Measurements from ENCODE around the gene UBE3B. TPM values are rescaled to one million over a fixed set of nuclear protein-coding genes. Genes with fewer than 3 reads are reported as not detected.

The UBE3B gene
- total RNA-seq, 1 donor from 2014 or later: 34.4 TPM

DNA sequence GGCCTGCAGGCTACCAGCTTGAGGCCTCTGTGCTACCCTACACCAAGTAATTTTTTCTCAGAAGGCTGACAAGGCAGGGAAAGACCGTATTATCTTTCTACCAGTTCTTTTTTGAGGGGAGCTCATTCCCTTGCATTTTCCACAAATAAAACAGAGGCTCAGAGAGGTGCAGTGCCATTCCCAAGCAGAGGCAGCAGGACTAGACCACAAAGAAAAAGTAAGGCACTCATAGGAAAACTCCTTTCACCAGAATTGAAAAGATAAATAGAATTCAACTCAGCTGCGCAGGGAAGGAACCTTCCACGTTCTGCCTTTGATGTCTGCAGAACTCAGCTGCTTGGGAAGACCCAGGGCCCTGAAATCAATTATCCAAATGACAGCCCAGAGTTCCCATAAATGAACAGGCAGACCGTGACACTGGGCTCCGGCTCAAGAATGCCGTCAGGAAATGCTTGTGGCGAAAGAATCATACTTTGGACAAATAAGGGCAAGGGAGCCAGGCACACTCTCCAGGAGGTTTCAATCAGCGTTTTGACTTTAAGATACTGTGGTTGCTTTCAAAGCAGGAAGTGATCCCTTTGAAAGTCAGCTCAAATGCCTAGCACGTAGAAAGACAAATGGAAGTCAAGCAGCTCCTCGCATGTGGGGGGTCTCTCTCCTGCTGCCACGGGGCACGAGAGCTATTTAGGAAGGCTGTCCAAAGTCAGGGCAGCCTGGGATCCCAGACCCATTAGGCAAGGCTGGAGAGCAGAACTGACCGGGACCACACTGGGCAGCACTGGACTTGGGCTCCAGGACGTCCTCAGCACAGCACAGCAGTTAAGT is 14.4 kb upstream of the UBE3B start:
- H2AFZ ChIP-seq (ENCODE audit: low read depth, low read length): peak overlapping the region; percentile 26
- H4K20me1 ChIP-seq (ENCODE audit: insufficient read depth, low read length): peaks cover 31% of the 10 kb centered on the region
- H3K27ac ChIP-seq (ENCODE audit: low read depth, low read length): peak overlapping the region; percentile 92
- no peaks in the 10 kb centered on the region for H3K27me3 ChIP-seq (ENCODE audit: insufficient read depth, low read length)
- peak overlapping the region; percentile 87 for H3K4me2 ChIP-seq (ENCODE audit: low read length)
- no peaks in the 10 kb centered on the region for H3K9me3 Mint-ChIP-seq (ENCODE audit: unreplicated experiment)
- H3K36me3 Mint-ChIP-seq (ENCODE audit: low read depth, unreplicated experiment): peaks cover 22% of the 10 kb centered on the region
- H3K4me3 ChIP-seq (ENCODE audit: insufficient read depth, low read depth, low read length): peak overlapping the region; percentile 42
- H3K9me3 ChIP-seq (ENCODE audit: insufficient read depth, low read depth, low read length): no peaks in the 10 kb centered on the region
- peak overlapping the region; percentile 100 for H3K27ac Mint-ChIP-seq (ENCODE audit: unreplicated experiment)
- FAIRE-seq (peak; percentile 98), DNase-seq (ENCODE audit: low read depth) (peak; percentile 99)
- H3K36me3 ChIP-seq (ENCODE audit: insufficient read depth, low read length): peaks cover 13% of the 10 kb centered on the region
- H3K4me1 ChIP-seq (ENCODE audit: insufficient read depth, low read length): peaks cover 64% of the 10 kb centered on the region
- H3K4me3 Mint-ChIP-seq (ENCODE audit: unreplicated experiment): peak overlapping the region; percentile 70
- TF ChIP-seq, protein P1, sequence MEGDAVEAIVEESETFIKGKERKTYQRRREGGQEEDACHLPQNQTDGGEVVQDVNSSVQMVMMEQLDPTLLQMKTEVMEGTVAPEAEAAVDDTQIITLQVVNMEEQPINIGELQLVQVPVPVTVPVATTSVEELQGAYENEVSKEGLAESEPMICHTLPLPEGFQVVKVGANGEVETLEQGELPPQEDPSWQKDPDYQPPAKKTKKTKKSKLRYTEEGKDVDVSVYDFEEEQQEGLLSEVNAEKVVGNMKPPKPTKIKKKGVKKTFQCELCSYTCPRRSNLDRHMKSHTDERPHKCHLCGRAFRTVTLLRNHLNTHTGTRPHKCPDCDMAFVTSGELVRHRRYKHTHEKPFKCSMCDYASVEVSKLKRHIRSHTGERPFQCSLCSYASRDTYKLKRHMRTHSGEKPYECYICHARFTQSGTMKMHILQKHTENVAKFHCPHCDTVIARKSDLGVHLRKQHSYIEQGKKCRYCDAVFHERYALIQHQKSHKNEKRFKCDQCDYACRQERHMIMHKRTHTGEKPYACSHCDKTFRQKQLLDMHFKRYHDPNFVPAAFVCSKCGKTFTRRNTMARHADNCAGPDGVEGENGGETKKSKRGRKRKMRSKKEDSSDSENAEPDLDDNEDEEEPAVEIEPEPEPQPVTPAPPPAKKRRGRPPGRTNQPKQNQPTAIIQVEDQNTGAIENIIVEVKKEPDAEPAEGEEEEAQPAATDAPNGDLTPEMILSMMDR (IDR thresholded peaks at IDR 0.05; ENCODE audit: insufficient read depth, low read depth, low read length): no peak
- no peak for TF ChIP-seq EZH2 (IDR thresholded peaks at IDR 0.05; ENCODE audit: insufficient read depth, low read length)
- H3K79me2 ChIP-seq (ENCODE audit: insufficient read depth, low read length): peaks cover 85% of the 10 kb centered on the region
- peak overlapping the region; percentile 83 for H3K9ac ChIP-seq (ENCODE audit: low read length)
- peaks cover 75% of the 10 kb centered on the region for H3K4me1 Mint-ChIP-seq (ENCODE audit: low read depth, unreplicated experiment)
- no peaks in the 10 kb centered on the region for H3K27me3 Mint-ChIP-seq (ENCODE audit: low read depth, unreplicated experiment)

- H3K4me1 Mint-ChIP-seq (ENCODE audit: low read depth, unreplicated experiment): peaks cover 75% of the 10 kb centered on the region
- Histone ChIP-seq H3K9ac (ENCODE audit: low read length) (peak overlapping the region; percentile 83), H3K36me3 (ENCODE audit: insufficient read depth, low read length) (peaks cover 15% of the 10 kb centered on the region), H3K4me3 (ENCODE audit: insufficient read depth, low read depth, low read length) (peak overlapping the region; percentile 18), H2AFZ (ENCODE audit: low read depth, low read length) (peak overlapping the region; percentile 26), H3K27me3 (ENCODE audit: insufficient read depth, low read length) (no peaks in the 10 kb centered on the region), H3K4me2 (ENCODE audit: low read length) (peak overlapping the region; percentile 87), H3K9me3 (ENCODE audit: insufficient read depth, low read depth, low read length) (no peaks in the 10 kb centered on the region), H3K4me1 (ENCODE audit: insufficient read depth, low read length) (peaks cover 57% of the 10 kb centered on the region), H3K27ac (ENCODE audit: low read depth, low read length) (peak overlapping the region; percentile 92), H4K20me1 (ENCODE audit: insufficient read depth, low read length) (peaks cover 35% of the 10 kb centered on the region), H3K79me2 (ENCODE audit: insufficient read depth, low read length) (peaks cover 83% of the 10 kb centered on the region)
- no peak overlapping the region for H3K4me3 Mint-ChIP-seq (ENCODE audit: unreplicated experiment)
- TF ChIP-seq EZH2 (IDR thresholded peaks at IDR 0.05; ENCODE audit: insufficient read depth, low read length): no peak
- TF ChIP-seq, protein P1 (IDR thresholded peaks at IDR 0.05; ENCODE audit: insufficient read depth, low read depth, low read length): no peak
- FAIRE-seq (no peak), DNase-seq (ENCODE audit: low read depth) (no peak)
- peak overlapping the region; percentile 100 for H3K27ac Mint-ChIP-seq (ENCODE audit: unreplicated experiment)
- H3K9me3 Mint-ChIP-seq (ENCODE audit: unreplicated experiment): no peaks in the 10 kb centered on the region
- peaks cover 19% of the 10 kb centered on the region for H3K36me3 Mint-ChIP-seq (ENCODE audit: low read depth, unreplicated experiment)
- no peaks in the 10 kb centered on the region for H3K27me3 Mint-ChIP-seq (ENCODE audit: low read depth, unreplicated experiment)
Observed at GRCh38 chr12:109463756-109464155, 13.7 kb upstream of the UBE3B start.
